GM21529 (cell line): Measurements from ENCODE around the gene HSF2BP.
"Not testable (repeated sequence)": the region's sequence is repeated elsewhere in the genome, so short reads cannot be mapped to it uniquely, and the experiment has no call there.

Source experiments
- ATAC-seq: cut with Tn5 transposase; IDR thresholded peaks from one replicate; pipeline ENCODE4 v1.9.1; 2021; ENCODE audit not compliant: unreplicated experiment

HSF2BP gene

DNA sequence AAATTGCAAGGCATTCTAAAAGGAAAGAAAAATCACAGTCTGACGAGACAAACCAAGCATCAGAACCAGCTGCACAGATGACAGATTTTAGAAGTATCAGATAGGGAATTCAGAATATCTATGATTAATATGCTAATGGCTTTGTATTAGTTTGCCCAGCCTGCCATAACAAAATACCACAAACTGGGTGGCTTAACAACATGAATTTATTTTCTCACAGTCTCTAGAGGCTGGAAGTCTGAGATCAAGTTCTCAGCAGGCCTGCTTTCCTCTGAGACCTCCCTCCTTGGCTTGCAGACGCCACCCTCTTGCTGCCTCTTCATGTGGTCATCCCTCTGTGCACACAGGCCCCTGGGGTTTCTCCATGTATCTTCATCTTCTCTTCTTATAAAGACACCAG lies 118.7 kb downstream of the HSF2BP start:
- not testable (repeated sequence) for ATAC-seq

DNA sequence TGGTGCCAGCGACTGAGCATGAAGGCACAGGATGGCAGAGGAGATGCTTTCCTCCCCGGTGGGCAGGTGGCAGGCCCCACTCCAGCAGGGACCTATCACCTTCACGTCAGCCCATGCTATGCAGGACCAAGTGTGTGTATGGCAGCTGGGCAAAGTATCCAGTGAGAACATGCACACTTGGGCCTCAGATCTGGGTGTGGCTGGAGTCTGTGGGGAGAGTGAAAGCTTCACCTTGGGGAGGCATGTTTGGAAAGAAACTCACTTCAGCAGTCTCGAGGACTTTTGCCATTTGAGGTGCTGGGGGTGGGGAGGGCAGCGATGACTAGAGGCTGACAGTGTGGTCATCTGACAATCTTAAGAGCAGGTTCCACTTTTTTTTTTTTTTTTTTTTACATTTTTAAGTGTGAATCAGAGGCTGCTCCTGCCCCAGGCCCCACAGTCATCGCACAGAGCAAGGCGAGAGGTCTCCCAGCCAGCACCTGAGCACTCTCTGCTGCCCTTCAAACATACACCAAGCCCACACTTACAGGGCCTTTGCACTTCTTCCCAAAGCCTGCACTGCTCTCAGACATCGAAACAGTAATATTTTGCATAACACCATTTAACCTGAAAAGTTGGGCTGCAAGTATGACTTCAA lies 136.7 kb downstream of the HSF2BP start:
- ATAC-seq = not testable (repeated sequence)

GRCh38 chr21:43517701-43518100 lies 141.6 kb downstream of the HSF2BP start:
- not testable (repeated sequence) for ATAC-seq

DNA sequence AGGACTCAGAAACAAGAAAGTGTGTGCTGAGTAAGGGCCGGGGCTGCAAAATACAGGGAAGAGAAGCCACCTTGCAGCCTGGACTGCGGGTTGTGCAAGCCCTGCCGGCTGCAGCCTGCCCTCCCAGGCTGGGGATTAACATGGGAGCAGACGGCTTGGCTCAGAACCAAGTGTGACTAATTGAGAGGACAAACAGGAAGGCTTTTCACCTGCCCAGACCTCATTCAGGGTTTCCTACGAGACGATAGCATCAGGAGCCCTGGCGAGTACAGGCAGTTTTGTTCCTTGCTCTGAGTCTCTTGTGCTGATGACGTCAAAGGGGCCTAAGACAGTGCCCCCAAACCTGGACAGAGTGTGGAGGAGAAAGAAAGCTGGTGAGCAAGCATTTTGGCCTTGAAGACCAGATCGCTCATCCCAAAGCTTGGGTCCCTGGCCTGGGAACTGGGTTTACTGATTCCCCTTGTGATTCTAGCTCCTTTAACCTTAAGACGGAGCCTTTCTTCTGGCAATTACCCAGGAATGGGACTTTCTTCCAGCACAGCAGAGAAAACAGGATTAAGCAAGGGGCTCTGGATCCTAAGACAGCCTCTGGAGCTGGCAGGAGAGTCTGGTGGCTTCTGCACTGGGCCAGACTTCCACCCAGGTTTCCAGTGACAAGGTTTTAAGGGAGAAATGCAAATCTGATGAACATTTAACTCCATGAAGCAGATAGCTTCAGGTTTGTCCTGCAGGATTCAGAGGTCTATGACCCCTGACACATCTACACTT lies 142.2 kb downstream of the HSF2BP start:
- ATAC-seq = not testable (repeated sequence)

- not testable (repeated sequence) for ATAC-seq
Observed at GRCh38 chr21:43516295-43516847, 142.9 kb downstream of the HSF2BP start.

- ATAC-seq = not testable (repeated sequence)
Observed at GRCh38 chr21:43514834-43515233, 144.5 kb downstream of the HSF2BP start.

GRCh38 chr21:43513023-43513422 lies 146.3 kb downstream of the HSF2BP start:
- ATAC-seq = not testable (repeated sequence)

DNA sequence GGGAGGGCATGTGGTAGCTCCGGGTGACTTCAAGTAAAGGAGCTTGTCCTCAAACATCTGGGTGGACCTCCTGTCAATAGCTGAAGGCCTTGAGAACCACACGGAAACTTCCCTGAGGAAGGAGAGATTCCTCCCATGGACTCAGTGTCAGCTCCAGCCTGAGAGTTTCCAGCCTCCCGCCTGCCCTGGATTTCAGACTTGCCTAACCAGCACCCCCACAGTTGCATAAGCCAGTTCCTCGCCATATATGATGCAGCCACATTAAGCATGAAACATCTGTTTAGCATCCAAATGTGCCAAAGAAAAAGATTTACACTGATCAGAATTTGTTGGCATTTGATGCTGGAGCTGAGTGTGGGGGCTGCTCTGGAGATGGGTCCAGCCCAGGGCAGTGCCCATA lies 148.1 kb downstream of the HSF2BP start:
- ATAC-seq = not testable (repeated sequence)

GRCh38 chr21:43510669-43511068 lies 148.6 kb downstream of the HSF2BP start:
- not testable (repeated sequence) for ATAC-seq

GRCh38 chr21:43503892-43504291 lies 155.4 kb downstream of the HSF2BP start:
- ATAC-seq = not testable (repeated sequence)

GRCh38 chr21:43503075-43503750 lies 156.1 kb downstream of the HSF2BP start:
- ATAC-seq = not testable (repeated sequence)

- not testable (repeated sequence) for ATAC-seq
Observed at GRCh38 chr21:43502407-43503071, 156.7 kb downstream of the HSF2BP start.

GRCh38 chr21:43498924-43499323 lies 160.4 kb downstream of the HSF2BP start:
- not testable (repeated sequence) for ATAC-seq

DNA sequence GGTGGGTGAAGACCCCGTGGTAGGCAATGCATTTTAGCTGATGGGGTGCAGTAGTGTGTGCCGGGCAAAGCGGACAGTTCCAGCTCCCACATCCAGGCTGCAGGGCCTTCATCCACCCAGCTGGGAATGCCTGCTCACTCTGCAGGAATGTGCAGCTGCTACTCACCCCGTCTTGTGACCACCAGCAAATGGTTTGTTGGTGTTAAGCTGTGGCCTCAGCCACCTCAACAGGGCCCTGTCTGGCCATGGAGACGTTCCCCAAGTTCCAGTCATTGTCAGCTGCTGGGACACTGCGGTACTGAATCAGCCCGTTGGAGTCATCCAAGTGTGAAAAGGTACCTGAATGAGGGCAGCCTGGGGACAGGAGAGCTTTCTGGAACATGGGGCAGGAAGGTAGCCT lies 161.2 kb downstream of the HSF2BP start:
- not testable (repeated sequence) for ATAC-seq

DNA sequence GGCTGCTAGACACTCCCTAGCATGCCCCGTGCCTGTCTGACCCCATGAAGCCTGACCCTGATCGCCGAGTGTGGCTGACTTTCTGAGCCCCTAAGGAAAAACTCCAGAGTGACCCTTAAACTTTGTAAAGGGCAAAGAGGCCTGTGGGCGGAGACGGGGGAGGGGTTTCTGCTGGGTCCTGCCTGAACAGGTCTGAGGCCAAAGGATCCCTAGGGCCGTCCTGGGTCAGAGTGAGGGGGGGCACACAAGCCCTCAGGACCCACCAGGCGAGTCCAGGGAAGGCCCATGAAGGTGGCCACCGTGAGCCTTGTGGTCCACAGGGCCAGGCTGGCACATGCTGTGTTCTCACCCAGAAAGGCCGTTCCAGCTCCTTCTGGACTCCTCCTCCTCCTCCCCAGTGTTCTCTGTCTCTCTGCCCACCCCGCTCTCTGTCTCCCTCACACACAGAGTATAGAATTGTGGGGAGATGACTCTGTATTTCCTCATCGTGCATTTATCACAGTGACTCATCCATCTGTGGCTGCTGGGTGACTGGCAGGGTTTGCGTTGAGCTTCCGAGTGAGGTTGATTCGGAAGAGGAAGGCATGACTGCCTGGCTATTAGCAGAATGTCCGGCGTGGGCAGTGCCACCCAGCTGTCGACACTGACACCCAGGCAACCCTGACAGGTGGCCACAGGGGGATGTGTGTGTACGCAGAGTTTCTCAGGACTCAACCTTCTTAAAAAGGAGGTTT lies 164.8 kb downstream of the HSF2BP start:
- ATAC-seq = not testable (repeated sequence)

- ATAC-seq = not testable (repeated sequence)
Observed at GRCh38 chr21:43493471-43493870, 165.8 kb downstream of the HSF2BP start.

GRCh38 chr21:43488235-43488634 lies 171.1 kb downstream of the HSF2BP start:
- ATAC-seq = not testable (repeated sequence)

DNA sequence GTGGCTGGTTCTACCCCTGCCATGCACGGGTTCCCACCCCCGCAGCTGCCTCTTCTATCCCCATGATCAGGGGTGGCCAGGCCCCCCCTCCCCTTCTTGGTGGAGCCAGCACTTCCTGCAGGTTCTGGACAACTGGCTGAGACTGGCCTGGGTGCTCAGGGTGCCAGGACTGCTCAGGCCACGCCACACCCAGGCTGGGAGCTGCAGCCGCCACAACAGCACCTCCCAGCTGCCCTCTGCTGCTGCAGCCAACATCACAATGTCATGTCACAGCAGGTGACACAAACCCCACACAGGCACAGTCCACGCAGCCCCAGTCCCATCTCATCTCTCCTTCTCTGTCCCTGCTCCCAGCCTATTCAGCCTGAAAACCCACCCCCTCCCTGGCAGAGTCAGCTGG lies 173.2 kb downstream of the HSF2BP start:
- ATAC-seq = not testable (repeated sequence)

GRCh38 chr21:43485016-43485415 lies 174.3 kb downstream of the HSF2BP start:
- not testable (repeated sequence) for ATAC-seq

DNA sequence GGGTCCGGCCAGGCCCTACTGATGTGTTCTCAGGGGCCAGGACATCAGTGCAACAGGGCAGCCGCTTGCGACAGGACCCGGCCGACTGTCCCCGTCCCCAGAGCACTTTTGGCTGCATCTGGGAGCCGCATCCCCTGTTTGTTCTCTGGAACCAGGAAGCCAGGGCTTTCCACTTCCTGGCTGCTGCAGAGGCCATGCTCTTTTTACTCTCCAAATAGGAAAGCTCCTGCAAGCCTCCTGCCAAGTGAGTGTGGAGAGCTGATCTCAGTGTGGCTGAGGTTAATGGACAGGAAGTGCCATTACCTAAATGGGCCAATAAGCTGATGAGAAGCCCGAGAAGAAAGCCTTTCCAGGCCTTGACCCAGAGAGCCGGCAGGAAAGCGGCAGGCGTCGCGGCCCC lies 180.1 kb downstream of the HSF2BP start:
- ATAC-seq = not testable (repeated sequence)
